Middle frontal gyrus (tissue), 1 donor: Measurements from ENCODE around the gene MSANTD2.
A peak's percentile ranks its signal among the peaks of the same experiment; 100 is the strongest.

ENCODE experiments used
- DNase-seq: peaks from one replicate; pipeline ENCODE4 v3.0.0-alpha.2; 2015; ENCODE audit warnings: low spot score; ENCODE audit errors: extremely low spot score

The MSANTD2 gene

GRCh38 chr11:124754309-124754708, 45.9 kb downstream of the MSANTD2 start:
- DNase-seq = no peak

GRCh38 chr11:124753624-124754023, 46.6 kb downstream of the MSANTD2 start:
- no peak for DNase-seq

- no peak for DNase-seq
Measured at GRCh38 chr11:124753205-124753604, 47.0 kb downstream of the MSANTD2 start.

- no peak for DNase-seq
Measured at GRCh38 chr11:124752471-124753102, 47.6 kb downstream of the MSANTD2 start.

- no peak for DNase-seq
Measured at GRCh38 chr11:124751741-124752470, 48.3 kb downstream of the MSANTD2 start, which contains the start of gene VSIG2. TSS of gene VSIG2 (minus strand) at chr11:124752255. CDS start at chr11:124752137, 118 bp downstream.

- no peak for DNase-seq
Measured at GRCh38 chr11:124751391-124751740, 48.8 kb downstream of the MSANTD2 start.

- DNase-seq = no peak
Measured at GRCh38 chr11:124749912-124750311, 50.3 kb downstream of the MSANTD2 start.

GRCh38 chr11:124748481-124749343, 51.5 kb downstream of the MSANTD2 start:
- no peak for DNase-seq

- DNase-seq = no peak
Measured at GRCh38 chr11:124748100-124748418, 52.1 kb downstream of the MSANTD2 start.

GRCh38 chr11:124747406-124748099, 52.7 kb downstream of the MSANTD2 start:
- no peak for DNase-seq

GRCh38 chr11:124746621-124747243, 53.5 kb downstream of the MSANTD2 start:
- DNase-seq = no peak

GRCh38 chr11:124745835-124746620, 54.2 kb downstream of the MSANTD2 start:
- DNase-seq = no peak

GRCh38 chr11:124745270-124745834, 54.9 kb downstream of the MSANTD2 start:
- DNase-seq = no peak

- DNase-seq = no peak
Measured at GRCh38 chr11:124743050-124743449, 57.2 kb downstream of the MSANTD2 start.

GRCh38 chr11:124742555-124742954, 57.7 kb downstream of the MSANTD2 start:
- no peak for DNase-seq

GRCh38 chr11:124740277-124740882, 59.8 kb downstream of the MSANTD2 start:
- no peak for DNase-seq

- DNase-seq = peak; percentile 73
Measured at GRCh38 chr11:124739479-124740276, 60.5 kb downstream of the MSANTD2 start, which contains the start of gene NRGN. TSS of gene NRGN (plus strand) at chr11:124739942. CDS start at chr11:124740085, 143 bp downstream.

- no peak for DNase-seq
Measured at GRCh38 chr11:124738713-124739478, 61.3 kb downstream of the MSANTD2 start.
